Adipocyte (in vitro differentiated cells): ENCODE results near the gene CATSPERZ.
A peak's percentile ranks its signal among the peaks of the same experiment; 100 is the strongest.

Experiments
- DNase-seq: peaks from one replicate; pipeline ENCODE4 v3.0.0-alpha.2; 2015; ENCODE audit warnings: low read depth
- H3K27me3 ChIP-seq: replicated peaks from 2 replicates; pipeline ENCODE4 v1.7.0; 2013; ENCODE audit warnings: mild to moderate bottlenecking, low read length, moderate library complexity; ENCODE audit not compliant: control insufficient read depth, insufficient read depth
- H3K36me3 ChIP-seq: 2 replicates; pipeline ENCODE4 v1.7.0; 2013; ENCODE audit warnings: low read length, mild to moderate bottlenecking, moderate library complexity; ENCODE audit not compliant: control insufficient read depth, insufficient read depth, severe bottlenecking
- H3K4me1 ChIP-seq: 2 replicates; pipeline ENCODE4 v1.7.0; 2013; ENCODE audit warnings: mild to moderate bottlenecking, low read length, moderate library complexity; ENCODE audit not compliant: control insufficient read depth, insufficient read depth
- H3K4me3 ChIP-seq: 2 replicates; pipeline ENCODE4 v1.7.0; 2013; ENCODE audit warnings: mild to moderate bottlenecking, low read length, moderate library complexity
- H3K9ac ChIP-seq: 2 replicates; pipeline ENCODE4 v1.7.0; 2013; ENCODE audit warnings: mild to moderate bottlenecking, low read length, moderate library complexity
- H3K9me3 ChIP-seq: 2 replicates; pipeline ENCODE4 v1.7.0; 2013; ENCODE audit warnings: mild to moderate bottlenecking, low read length, moderate library complexity; ENCODE audit not compliant: control insufficient read depth

The CATSPERZ gene

DNA sequence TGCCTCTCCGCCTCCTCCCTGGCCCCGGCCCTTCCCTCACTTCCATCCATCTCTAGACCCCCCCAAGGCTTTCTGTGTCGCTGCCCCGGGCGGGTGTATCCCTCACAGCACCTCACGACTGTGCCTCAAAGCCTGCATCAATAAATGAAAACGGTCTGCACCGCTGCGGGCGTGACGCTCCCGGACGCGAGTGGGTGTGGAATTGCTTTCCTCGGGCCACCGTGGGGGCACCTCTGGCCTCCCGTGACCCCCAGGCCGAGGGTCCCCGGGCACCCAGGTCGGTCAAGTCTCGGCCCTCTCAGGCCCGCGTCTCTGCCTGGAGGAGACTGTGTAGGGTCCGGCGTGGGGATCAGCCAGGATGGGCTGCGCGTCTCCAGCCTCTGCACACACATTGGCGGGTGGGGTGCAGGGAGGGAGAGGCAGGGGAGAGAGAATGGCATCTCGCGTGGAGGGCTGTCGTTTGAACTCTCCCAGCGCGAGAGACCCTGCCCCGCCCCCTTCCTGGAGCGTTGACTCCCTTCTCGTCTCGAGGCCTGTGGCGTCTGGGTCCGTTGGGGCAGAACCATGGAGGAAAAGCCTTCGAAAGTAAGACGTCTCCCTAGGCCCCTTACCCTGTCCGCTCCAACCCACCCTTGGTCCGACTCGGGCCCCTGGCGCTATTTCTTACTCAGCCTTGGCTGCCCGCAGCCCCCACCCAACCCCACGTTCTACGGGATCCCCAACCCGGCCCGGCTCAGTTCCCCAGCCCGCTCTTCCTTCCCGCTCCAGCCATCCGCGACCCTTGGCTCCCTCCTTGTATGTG, at the start of gene CATSPERZ:
CATSPERZ (plus strand) TSS at position 512 of the 802 bp plus-strand sequence; CDS start at position 565, 53 bp downstream.
- peak within 1 kb of the TSS; percentile 68 for H3K9ac ChIP-seq
- DNase-seq = no peak
- no peaks in the 10 kb centered on the region for H3K36me3 ChIP-seq
- peaks cover 18% of the 10 kb centered on the region for H3K4me1 ChIP-seq
- peaks cover 36% of the 10 kb centered on the region for H3K27me3 ChIP-seq
- H3K4me3 ChIP-seq = peak within 1 kb of the TSS; percentile 73
- no peaks in the 10 kb centered on the region for H3K9me3 ChIP-seq

- Histone ChIP-seq H3K9ac (peak overlapping the region; percentile 79), H3K4me3 (peak overlapping the region; percentile 81), H3K36me3 (peaks cover 5% of the 10 kb centered on the region), H3K4me1 (peaks cover 29% of the 10 kb centered on the region), H3K9me3 (no peaks in the 10 kb centered on the region), H3K27me3 (no peaks in the 10 kb centered on the region)
- DNase-seq = no peak
Measured at GRCh38 chr11:64250415-64251015, 49.6 kb upstream of the CATSPERZ start.

GRCh38 chr11:64251016-64251752, 49.0 kb upstream of the CATSPERZ start, which contains the start of gene PLCB3:
Gene PLCB3 (plus strand): TSS chr11:64251530. CDS start chr11:64251650, 120 bp downstream.
- Histone ChIP-seq H3K36me3 (peaks cover 12% of the 10 kb centered on the region), H3K27me3 (no peaks in the 10 kb centered on the region), H3K4me3 (peak within 1 kb of the TSS; percentile 93), H3K4me1 (peaks cover 29% of the 10 kb centered on the region), H3K9me3 (no peaks in the 10 kb centered on the region), H3K9ac (peak within 1 kb of the TSS; percentile 92)
- peak; percentile 84 for DNase-seq

DNA sequence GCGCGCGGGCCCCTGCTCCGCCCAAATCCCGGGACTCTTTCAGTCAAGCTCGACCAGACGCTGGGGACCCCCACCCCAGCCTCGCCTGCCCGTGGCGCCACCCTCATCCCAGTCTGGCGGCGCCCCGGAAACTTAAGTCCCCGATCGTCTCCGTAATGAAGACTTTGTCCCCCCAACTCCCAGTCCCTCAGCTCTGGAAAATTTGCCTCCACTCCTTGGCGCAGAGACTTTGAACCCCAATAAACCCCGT, 48.5 kb upstream of the CATSPERZ start:
- H3K36me3 ChIP-seq = peaks cover 17% of the 10 kb centered on the region
- H3K27me3 ChIP-seq = no peaks in the 10 kb centered on the region
- H3K9ac ChIP-seq = peak overlapping the region; percentile 92
- no peaks in the 10 kb centered on the region for H3K9me3 ChIP-seq
- H3K4me1 ChIP-seq = peaks cover 29% of the 10 kb centered on the region
- DNase-seq = no peak
- H3K4me3 ChIP-seq = peak overlapping the region; percentile 93

- no peaks in the 10 kb centered on the region for H3K9me3 ChIP-seq
- no peaks in the 10 kb centered on the region for H3K27me3 ChIP-seq
- peak overlapping the region; percentile 93 for H3K4me3 ChIP-seq
- peak; percentile 49 for DNase-seq
- H3K9ac ChIP-seq = peak overlapping the region; percentile 92
- peaks cover 17% of the 10 kb centered on the region for H3K36me3 ChIP-seq
- H3K4me1 ChIP-seq = peaks cover 29% of the 10 kb centered on the region
Measured at GRCh38 chr11:64252003-64252872, 47.9 kb upstream of the CATSPERZ start.

DNA sequence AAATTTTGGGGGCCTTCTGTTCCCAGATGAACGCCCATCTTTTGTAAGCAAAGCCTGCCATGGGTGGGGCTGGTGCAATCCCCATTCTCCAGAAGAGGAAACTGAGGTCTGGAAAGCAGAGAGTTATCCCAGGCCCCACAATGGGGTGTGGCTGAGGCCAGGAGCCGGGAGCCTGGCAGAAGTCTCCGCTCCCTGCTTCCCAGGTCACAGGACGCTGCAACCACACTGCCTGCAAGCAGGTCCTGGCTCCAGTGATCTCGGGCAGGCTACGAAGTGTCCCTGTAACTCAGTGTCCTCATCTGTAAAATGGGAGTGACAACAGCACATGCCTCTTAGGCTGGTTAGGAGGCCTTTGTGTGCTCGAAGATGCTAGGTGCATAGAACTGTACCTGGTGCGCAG, 47.1 kb upstream of the CATSPERZ start:
- H3K4me3 ChIP-seq = no peak overlapping the region
- H3K9ac ChIP-seq = peak overlapping the region; percentile 42
- DNase-seq = no peak
- H3K27me3 ChIP-seq = no peaks in the 10 kb centered on the region
- peaks cover 23% of the 10 kb centered on the region for H3K36me3 ChIP-seq
- H3K4me1 ChIP-seq = peaks cover 24% of the 10 kb centered on the region
- H3K9me3 ChIP-seq = no peaks in the 10 kb centered on the region

DNA sequence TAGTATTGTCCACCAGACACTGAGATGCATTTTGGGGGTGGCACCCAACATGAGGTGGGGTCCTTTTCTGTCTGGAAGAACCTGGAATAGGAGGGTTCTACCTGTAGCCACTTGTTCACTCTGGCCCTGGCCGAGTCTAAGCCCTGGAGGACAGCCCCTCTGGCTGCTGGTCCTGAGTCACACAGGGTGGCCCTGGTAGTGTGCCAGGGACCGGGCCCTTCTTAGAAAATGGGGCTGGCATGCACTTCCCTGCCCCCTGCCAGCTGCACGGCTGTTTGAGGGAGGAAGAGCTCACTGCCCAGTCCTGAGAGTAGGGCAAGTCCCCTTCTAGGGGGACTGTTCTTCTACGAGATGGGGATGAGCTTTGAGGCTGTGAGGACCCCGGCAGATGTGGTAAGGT, 46.7 kb upstream of the CATSPERZ start:
- Histone ChIP-seq H3K4me3 (no peak overlapping the region), H3K9ac (peak overlapping the region; percentile 42), H3K4me1 (peaks cover 21% of the 10 kb centered on the region), H3K36me3 (peaks cover 27% of the 10 kb centered on the region), H3K27me3 (no peaks in the 10 kb centered on the region), H3K9me3 (no peaks in the 10 kb centered on the region)
- no peak for DNase-seq

GRCh38 chr11:64254326-64254725, 45.8 kb upstream of the CATSPERZ start:
- Histone ChIP-seq H3K4me3 (no peak overlapping the region), H3K36me3 (peaks cover 36% of the 10 kb centered on the region), H3K9ac (no peak overlapping the region), H3K27me3 (no peaks in the 10 kb centered on the region), H3K9me3 (no peaks in the 10 kb centered on the region), H3K4me1 (peaks cover 21% of the 10 kb centered on the region)
- DNase-seq = no peak

DNA sequence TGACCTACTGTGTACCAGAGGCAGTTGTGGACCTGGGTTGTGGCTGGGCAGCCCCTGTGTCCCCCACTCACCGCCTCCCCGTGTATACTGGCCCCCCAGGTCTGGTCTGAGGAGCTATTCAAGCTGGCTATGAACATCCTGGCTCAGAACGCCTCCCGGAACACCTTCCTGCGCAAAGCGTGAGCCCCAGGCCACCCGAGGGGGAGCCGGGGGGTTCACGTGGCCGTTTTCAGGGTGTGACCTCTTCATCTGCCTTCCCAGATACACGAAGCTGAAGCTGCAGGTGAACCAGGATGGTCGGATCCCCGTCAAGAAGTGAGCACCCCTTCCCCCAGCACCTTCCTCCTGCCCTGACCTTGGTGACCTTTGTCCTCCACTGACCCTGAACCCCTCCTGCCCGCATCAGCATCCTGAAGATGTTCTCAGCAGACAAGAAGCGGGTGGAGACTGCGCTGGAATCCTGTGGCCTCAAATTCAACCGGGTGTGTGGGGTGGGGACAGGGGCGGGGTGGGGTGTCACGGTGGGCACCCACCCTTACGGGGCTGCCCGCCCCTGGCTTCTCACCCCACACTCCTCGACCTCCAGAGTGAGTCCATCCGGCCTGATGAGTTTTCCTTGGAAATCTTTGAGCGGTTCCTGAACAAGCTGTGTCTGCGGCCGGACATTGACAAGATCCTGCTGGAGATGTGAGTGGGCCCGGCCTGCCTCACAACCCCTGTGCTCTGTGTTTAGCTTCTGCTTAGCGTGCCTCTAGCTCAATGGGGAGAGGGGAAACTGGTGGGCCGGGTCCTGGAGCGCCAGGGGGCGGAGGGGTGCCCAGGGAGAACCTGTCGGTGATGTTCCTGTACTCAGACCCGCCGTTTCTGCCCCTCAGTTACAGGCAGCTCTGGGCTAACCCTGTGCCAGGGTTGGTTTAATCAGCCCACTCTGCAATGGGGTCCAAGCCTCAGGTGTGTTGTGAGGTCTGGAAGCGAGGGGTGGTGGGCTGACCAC, 44.7 kb upstream of the CATSPERZ start:
- H3K9ac ChIP-seq = no peak overlapping the region
- peaks cover 18% of the 10 kb centered on the region for H3K4me1 ChIP-seq
- H3K4me3 ChIP-seq = no peak overlapping the region
- H3K36me3 ChIP-seq = peaks cover 44% of the 10 kb centered on the region
- no peaks in the 10 kb centered on the region for H3K9me3 ChIP-seq
- DNase-seq = no peak
- H3K27me3 ChIP-seq = no peaks in the 10 kb centered on the region

GRCh38 chr11:64256300-64256699, 43.9 kb upstream of the CATSPERZ start:
- no peak overlapping the region for H3K9ac ChIP-seq
- no peaks in the 10 kb centered on the region for H3K27me3 ChIP-seq
- H3K4me1 ChIP-seq = peaks cover 15% of the 10 kb centered on the region
- no peaks in the 10 kb centered on the region for H3K9me3 ChIP-seq
- H3K36me3 ChIP-seq = peaks cover 46% of the 10 kb centered on the region
- no peak overlapping the region for H3K4me3 ChIP-seq
- DNase-seq = no peak
